Rectal smooth muscle tissue (tissue), 1 donor: ENCODE measurements around the gene PDCD1.

ENCODE experiments used
- H3K27ac ChIP-seq: one replicate; pipeline ENCODE4 v1.7.0; 2013; ENCODE audit warnings: low read depth, low read length, inconsistent platforms
- H3K27me3 ChIP-seq: one replicate; pipeline ENCODE4 v1.7.0; 2013; ENCODE audit warnings: low read length; ENCODE audit not compliant: control insufficient read depth, insufficient read depth
- H3K36me3 ChIP-seq: one replicate; pipeline ENCODE4 v1.7.0; 2013; ENCODE audit warnings: low read length; ENCODE audit not compliant: control insufficient read depth, insufficient read depth
- H3K4me1 ChIP-seq: one replicate; pipeline ENCODE4 v1.7.0; 2013; ENCODE audit warnings: low read length; ENCODE audit not compliant: control insufficient read depth, insufficient read depth
- H3K4me3 ChIP-seq: one replicate; pipeline ENCODE4 v1.7.0; 2013; ENCODE audit warnings: low read length
- H3K9ac ChIP-seq: one replicate; pipeline ENCODE4 v1.7.0; 2013; ENCODE audit warnings: low read length

PDCD1 gene

GRCh38 chr2:241864168-241864849, 5.6 kb upstream of the PDCD1 start:
- H3K27ac ChIP-seq: no peak overlapping the region
- H3K36me3 ChIP-seq: no peaks in the 10 kb centered on the region
- peaks cover under 1% of the 10 kb centered on the region for H3K4me1 ChIP-seq
- peaks cover 35% of the 10 kb centered on the region for H3K27me3 ChIP-seq
- H3K9ac ChIP-seq: no peak overlapping the region
- H3K4me3 ChIP-seq: no peak overlapping the region

- peaks cover 35% of the 10 kb centered on the region for H3K27me3 ChIP-seq
- H3K9ac ChIP-seq: no peak overlapping the region
- no peak overlapping the region for H3K27ac ChIP-seq
- H3K4me1 ChIP-seq: peaks cover 2% of the 10 kb centered on the region
- no peak overlapping the region for H3K4me3 ChIP-seq
- no peaks in the 10 kb centered on the region for H3K36me3 ChIP-seq
These were observed 4.9 kb upstream of the PDCD1 start for GRCh38 chr2:241863536-241863954.

DNA sequence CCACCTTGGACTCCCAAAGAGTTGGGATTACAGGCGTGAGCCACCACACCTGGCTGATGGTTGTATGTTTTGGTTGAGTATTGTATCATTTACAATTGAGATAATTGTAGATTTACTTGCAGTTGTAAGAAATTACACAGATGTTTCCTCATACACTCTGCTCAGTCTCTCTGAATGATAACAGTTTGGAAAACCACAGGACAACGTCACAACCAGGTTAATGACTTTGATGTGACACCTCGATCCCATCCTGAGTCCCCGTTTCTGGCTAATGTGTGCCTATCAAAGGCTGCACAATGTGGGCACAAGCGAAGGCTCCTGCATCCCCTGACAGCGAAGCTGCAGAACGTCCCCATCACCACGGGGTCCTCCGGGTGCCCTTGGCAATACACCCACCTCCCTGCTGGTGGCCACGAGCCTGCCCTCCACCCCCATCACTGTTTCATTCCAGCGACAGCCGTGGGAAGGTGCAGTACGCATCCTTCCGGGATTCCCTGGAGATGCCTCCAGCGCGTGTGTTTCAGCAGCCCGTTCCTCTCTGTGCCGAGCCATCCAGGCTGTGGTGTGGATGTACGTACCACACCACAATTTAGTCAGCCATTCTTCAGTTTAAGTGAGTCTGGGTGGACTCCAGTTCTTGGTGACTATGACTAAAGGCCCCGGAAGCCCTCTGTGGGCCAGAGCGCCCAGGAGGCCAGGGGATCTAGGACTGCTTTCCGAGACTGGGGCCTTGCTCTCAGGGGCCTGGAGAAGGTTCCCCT, 4.3 kb upstream of the PDCD1 start:
- Histone ChIP-seq H3K36me3 (no peaks in the 10 kb centered on the region), H3K4me3 (no peak overlapping the region), H3K27me3 (peaks cover 34% of the 10 kb centered on the region), H3K4me1 (peaks cover 2% of the 10 kb centered on the region), H3K27ac (no peak overlapping the region), H3K9ac (no peak overlapping the region)

- Histone ChIP-seq H3K9ac (no peak overlapping the region), H3K27ac (no peak overlapping the region), H3K27me3 (peaks cover 26% of the 10 kb centered on the region), H3K4me3 (no peak overlapping the region), H3K36me3 (no peaks in the 10 kb centered on the region), H3K4me1 (peaks cover 2% of the 10 kb centered on the region)
These were observed 3.4 kb upstream of the PDCD1 start for GRCh38 chr2:241862093-241862492.

DNA sequence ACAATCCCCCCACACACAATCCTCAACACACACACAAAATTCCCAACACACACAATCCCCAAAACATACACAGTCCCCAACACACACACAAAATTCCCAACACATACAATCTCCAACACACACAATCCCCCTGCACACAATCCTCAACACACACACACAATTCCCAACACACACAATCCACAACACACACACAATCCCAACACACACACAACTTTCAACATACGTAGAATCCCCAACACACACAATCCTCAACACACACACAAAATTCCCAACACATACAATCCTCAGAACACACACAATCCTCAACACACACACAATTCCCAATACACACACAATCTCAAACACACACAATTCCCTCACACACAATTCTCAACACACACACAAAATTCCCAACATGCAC, 2.6 kb upstream of the PDCD1 start:
- Histone ChIP-seq H3K4me1 (peaks cover 2% of the 10 kb centered on the region), H3K36me3 (no peaks in the 10 kb centered on the region), H3K27me3 (peaks cover 18% of the 10 kb centered on the region), H3K4me3 (no peak overlapping the region), H3K9ac (no peak overlapping the region), H3K27ac (no peak overlapping the region)

DNA sequence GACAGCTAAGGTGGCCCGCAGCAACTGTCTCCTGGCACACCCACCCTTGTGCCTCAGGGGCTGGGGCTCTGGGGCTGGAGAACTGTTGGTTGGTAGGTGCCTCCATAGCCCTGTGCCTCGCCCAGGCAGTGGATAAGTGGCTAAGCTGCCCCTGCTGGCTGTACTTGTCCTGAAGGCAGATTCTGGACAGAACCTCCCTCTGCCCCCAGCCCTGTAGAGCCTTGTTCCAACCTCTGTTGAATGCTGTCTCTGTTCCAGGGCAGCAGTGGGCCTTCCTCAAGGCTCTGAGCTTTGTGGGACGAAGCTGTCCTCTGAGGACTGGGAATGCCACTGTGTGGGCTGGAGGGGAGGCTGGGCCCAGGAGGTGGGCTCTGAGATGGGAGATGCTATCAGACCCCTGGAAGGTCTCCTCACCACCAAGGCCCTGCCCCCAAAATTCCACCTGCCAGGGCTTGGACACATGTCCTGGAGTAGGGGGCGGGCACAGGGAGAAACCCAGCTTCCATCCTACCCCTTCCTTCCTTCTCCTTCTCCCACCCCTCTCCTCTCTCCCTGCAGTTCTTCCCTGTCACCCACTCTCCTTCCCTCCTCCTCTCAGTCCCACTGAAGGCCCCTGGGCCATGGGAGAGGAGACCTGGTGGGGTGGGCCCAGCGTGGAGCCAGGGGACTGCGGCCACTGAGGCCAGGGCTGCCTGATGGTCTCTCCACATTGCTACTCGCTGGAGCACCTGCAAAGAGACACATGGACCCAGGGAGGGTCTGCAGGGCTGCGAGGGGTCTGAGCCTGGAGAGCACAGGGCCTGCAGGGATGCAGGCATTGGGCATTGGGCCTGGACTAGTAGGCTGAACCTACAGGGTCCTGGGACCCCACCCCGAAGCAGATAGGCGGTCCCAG, 1.7 kb upstream of the PDCD1 start:
- Histone ChIP-seq H3K27me3 (peaks cover 12% of the 10 kb centered on the region), H3K36me3 (no peaks in the 10 kb centered on the region), H3K9ac (no peak overlapping the region), H3K4me1 (peaks cover 2% of the 10 kb centered on the region), H3K4me3 (peak overlapping the region; percentile 25), H3K27ac (peak overlapping the region; percentile 11)

DNA sequence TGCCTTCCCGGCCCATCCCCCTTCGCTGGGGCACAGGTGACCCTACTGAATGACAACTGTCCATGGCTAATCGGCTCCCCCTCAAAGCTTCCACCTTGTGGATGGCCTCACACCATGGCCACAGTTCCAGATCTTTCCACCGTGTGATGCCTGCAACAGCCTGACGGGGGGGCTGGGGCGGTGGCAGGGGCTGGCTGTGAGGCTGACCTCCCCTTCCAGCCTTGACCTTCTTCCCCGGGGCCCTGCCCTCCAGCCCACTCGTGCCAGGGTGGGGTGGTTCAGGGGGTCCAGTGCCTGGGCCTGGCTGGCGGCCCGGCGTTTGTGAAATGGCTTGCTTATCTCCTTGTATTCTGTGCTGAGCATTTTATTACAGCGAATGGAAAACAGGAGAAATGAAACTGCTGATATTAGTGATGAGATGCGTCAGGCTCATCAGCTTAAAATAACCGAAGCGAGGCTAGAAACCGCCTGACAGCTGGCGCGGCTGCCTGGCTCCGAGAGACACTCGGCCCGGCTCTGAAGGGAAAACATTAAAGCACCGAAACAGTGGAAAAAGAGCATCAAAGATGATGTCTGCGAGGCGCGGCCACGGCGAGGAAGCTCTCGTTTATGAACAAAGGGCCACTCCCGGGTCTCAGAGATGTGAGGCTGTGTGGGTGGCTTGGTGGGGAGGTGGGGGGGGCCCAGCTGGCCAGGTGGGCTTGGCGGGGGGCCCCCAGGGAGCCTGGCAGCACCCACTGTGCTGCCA, 916 bp upstream of the PDCD1 start:
- H3K9ac ChIP-seq: no peak overlapping the region

GRCh38 chr2:241859017-241859435, 332 bp upstream of the PDCD1 start:
- Histone ChIP-seq H3K27me3 (peaks cover 3% of the 10 kb centered on the region), H3K9ac (no peak overlapping the region), H3K27ac (peak overlapping the region; percentile 24), H3K4me1 (peaks cover 2% of the 10 kb centered on the region), H3K4me3 (no peak overlapping the region), H3K36me3 (no peaks in the 10 kb centered on the region)

More for the DNA sequence above, 916 bp upstream of the PDCD1 start:
- H3K4me3 ChIP-seq: peak overlapping the region; percentile 25
- no peaks in the 10 kb centered on the region for H3K36me3 ChIP-seq
- peaks cover 2% of the 10 kb centered on the region for H3K4me1 ChIP-seq
- peaks cover 9% of the 10 kb centered on the region for H3K27me3 ChIP-seq
- peak overlapping the region; percentile 24 for H3K27ac ChIP-seq

DNA sequence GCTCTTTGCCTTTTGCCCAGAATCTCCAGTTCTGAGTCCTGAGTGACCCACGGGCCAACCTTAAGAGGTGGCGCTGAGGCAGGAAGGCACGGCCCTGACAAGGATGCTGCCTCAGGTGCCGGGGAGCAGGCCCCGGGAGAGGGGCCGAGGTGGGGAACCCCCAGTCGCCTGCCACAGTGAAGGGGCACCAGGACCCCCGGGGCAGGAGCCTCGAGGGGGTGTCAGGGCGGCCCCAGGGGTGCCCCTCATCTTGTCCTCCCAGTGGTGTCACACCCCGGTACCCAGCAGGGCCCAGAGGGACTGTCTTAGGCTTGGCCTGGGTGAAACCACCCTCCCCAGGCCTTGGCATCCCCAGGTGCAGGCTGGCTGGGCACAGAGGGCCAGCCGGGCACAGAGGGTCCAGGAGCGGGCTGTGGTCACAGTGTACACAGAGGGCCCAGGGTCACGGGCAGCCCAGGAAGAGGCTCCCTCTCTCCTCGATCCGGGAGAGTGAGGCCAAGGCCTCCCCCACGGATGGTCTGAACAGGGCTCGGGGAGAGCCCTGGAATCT, 1.0 kb downstream of the PDCD1 start:
- H3K27ac ChIP-seq: no peak overlapping the region
- H3K4me1 ChIP-seq: peaks cover 2% of the 10 kb centered on the region
- H3K36me3 ChIP-seq: no peaks in the 10 kb centered on the region
- H3K9ac ChIP-seq: no peak overlapping the region
- no peaks in the 10 kb centered on the region for H3K27me3 ChIP-seq
- peak overlapping the region; percentile 12 for H3K4me3 ChIP-seq

DNA sequence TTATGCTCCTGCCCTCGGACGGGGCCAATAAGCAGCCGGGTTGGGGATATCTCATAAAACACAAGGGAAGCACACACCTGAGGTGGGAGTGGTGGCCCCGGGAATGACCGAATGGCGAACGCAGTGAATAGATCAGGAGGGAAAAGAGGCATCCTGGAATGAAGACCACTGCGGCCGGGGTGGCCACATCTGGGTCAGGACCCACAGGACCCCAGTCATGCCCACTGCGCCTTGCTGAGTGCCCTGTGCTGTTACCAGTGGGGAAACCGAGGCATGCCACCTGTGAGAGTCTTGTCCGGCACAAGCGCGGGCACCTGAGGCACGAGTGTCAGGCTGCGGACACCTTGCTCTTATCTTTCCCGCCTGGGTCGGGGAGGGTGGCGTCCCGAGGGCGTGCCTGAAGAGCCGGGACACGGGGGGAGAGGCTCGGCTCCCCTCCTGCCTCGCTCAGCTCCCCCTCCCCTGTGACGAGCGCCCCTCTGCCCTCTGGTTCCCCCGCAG, 1.6 kb downstream of the PDCD1 start:
- H3K27me3 ChIP-seq: no peaks in the 10 kb centered on the region
- H3K4me1 ChIP-seq: peaks cover 2% of the 10 kb centered on the region
- H3K9ac ChIP-seq: no peak overlapping the region
- no peak overlapping the region for H3K27ac ChIP-seq
- no peak overlapping the region for H3K4me3 ChIP-seq
- H3K36me3 ChIP-seq: no peaks in the 10 kb centered on the region

GRCh38 chr2:241855888-241856422, 2.7 kb downstream of the PDCD1 start:
- Histone ChIP-seq H3K9ac (no peak overlapping the region), H3K4me3 (no peak overlapping the region), H3K36me3 (no peaks in the 10 kb centered on the region)

More at GRCh38 chr2:241855888-241856422, 2.7 kb downstream of the PDCD1 start:
- Histone ChIP-seq H3K4me1 (peaks cover 2% of the 10 kb centered on the region), H3K27ac (no peak overlapping the region), H3K27me3 (no peaks in the 10 kb centered on the region)
